Activated CD4-positive, alpha-beta T cell treated with anti-CD3 and anti-CD28 coated beads, Interleukin-2, Interleukin-4, amounts not matched to agents 100 ng/mL and 50 ng/mL, durations not matched to agents 16 hours and 8 hours (primary cell): ENCODE results near the gene TRIM28.
A peak's percentile ranks its signal among the peaks of the same experiment; 100 is the strongest.
"Not testable (repeated sequence)": the region's sequence is repeated elsewhere in the genome, so short reads cannot be mapped to it uniquely, and the experiment has no call there.

ENCODE experiments used
- DNase-seq: peaks from one replicate; pipeline ENCODE4 v3.0.0-alpha.2; 2020; ENCODE audit warnings: low spot score

TRIM28 gene

DNA sequence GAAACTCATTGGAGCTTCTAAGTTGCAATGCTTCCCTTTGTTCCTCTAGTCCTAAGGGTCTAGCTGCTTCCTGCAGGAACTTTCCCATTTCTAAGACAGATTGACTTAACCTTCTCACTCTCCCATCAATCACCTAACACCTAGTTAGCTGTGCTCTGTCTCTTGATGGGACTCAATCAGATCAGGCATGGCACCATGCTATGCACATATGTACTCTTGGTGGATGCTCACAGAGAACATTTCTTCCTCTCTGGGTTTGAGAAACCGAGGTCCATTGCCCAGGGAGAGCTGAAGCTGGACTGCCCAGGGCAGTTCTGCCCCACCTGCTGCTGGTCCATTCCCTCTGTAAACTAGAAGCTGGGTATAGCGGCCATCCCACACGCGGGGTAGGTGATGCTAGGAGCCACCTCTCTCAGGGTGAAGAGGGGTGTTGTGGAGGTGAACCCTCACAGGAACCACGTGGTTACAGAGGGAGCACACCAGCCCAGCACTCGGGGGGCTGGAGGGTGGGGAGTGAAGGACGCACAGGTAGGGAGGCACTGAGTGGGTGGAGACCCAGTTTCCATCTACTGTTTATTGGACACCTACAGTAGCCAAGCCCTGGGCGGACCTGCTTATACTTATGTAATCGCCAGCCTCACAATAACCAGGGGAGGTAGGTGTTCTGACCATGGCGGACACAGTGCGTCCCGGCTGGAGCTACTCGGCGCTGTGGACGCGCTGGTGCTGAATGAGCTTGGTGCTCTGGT lies 17.7 kb downstream of the TRIM28 start:
- DNase-seq, result no peak

DNA sequence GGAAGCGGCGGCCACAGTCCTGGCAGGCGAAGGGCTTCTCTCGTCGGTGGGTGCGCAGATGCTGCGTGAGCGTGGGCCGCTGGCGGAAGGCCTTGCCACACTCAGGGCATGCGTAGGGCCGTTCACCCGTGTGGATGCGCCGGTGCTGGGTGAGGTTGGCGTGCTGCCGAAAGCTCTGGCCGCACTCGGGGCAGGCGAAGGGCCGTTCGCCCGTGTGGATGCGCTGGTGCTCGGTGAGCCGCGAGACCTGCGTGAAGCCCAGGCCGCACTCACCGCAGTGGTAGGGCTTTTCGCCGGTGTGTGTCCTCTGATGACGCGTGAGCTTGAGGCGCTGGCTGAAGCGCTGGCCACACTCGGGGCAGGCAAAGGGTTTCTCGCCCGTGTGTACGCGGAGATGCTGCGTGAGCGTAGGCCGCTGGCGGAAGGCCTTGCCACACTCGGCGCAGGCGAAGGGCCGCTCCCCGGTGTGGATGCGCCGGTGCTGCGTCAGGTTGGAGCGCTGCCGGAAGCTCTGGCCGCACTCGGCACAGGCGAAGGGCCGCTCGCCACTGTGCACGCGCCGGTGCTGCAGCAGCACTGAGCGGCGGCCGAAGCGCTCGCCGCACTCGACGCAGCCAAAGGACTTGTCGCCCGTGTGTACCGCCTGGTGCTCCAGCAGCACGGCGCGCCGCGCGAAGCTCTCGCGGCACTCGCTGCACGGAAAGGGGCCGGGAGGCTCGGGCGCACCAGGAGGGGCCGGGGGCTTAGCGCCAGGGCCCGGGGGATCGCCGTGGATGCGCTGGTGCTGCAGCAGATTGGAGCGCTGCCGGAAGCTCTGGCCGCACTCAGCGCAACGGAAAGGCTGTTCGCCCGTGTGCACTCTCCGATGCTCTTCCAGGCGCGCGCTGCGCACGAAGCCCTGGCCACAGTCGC lies 18.5 kb downstream of the TRIM28 start:
- DNase-seq, result peak; percentile 51

DNA sequence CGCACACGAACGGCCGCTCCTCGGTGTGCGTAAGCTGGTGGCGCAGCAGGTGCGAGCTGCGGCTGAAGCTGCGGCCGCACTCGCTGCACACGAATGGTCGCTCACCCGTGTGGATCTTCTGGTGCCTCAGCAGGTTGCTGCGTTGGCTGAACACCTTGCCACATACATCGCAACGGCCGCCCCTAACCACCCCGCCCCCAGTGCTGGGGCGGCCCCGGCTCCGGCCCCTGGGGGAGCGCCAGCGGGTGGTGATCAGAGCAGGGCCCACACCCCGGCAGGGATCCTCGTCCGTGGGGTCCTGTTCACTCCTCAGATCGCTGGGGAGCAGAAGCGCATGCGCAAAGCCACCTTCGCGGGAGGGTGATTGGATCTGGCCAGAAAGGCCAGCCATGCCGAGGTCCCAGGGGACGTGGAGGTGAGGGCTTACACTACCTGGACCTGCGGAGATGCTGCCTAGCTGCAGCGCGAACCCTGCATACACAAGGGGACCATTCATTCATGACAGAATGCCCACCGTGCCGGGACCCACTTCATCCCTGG lies 19.2 kb downstream of the TRIM28 start:
- no peak for DNase-seq

DNA sequence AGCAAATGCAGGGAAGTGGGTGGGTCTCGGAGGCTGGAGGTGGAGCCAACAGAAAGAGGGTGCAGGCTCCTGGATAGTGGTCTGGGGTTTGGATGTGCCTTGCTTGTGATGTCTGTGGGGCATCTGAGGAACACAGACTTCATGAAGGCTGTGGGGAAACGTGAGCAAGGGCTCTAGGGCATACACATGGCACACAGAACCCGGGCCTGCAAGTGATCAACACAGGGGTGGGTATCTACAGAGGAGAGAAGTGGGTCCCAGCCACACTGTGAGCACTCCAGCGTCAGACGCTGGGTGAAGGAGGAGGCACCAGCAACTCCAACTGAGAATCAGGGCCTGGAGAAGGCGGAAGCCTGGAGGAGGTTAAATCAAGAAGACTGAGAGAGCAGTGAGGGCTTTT lies 20.0 kb downstream of the TRIM28 start:
- no peak for DNase-seq

DNA sequence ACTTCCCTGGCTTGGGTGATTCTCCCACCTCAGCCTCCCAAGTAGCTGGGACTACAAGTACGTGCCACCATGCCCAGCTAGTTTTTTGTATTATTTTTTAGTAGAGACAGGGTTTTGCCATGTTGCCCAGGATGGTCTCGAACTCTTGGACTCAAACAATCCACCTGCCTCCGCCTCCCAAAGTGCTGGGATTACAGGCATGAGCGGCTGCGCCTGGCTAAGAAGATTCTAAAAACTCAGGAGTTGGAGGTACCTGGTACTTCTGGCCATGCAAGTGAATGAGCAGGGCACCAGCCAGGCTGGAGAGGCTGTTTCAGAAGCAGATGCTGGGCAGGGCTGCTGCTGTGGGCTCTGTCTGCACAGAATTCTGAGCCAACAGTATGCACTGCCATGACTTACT lies 23.1 kb downstream of the TRIM28 start:
- no peak for DNase-seq

DNA sequence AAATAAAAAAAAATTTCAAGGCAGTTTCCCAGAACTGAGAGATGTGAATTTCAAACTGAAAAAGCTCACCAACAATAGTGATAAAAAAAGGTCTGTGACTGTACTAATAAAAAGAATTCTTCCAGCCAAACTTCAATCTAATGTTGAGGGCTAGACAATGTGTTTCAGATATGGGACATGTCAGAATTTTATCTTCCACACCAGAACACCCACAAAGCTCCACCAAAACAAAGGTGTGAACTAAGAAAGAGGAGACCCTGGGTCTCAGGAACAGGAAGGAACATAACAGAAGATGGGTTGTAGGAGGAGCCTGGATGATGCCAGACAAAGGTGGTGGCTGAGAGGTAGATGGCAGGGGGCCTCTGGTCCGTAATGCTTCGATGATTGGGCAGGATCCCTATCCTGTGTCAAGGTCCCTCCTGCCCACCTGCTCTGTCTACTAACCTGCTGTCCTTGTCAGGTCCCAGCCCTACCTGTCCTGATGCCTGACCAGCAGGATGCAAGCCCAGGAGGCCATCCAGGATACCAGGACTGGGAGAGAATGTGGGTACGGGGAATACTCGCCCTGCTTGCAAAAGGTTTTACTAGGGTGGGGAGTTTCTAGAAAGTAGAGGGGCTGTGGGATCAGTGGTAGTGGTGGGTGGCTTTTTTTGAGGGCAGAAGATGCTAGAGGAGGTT lies 24.7 kb downstream of the TRIM28 start:
- no peak for DNase-seq

DNA sequence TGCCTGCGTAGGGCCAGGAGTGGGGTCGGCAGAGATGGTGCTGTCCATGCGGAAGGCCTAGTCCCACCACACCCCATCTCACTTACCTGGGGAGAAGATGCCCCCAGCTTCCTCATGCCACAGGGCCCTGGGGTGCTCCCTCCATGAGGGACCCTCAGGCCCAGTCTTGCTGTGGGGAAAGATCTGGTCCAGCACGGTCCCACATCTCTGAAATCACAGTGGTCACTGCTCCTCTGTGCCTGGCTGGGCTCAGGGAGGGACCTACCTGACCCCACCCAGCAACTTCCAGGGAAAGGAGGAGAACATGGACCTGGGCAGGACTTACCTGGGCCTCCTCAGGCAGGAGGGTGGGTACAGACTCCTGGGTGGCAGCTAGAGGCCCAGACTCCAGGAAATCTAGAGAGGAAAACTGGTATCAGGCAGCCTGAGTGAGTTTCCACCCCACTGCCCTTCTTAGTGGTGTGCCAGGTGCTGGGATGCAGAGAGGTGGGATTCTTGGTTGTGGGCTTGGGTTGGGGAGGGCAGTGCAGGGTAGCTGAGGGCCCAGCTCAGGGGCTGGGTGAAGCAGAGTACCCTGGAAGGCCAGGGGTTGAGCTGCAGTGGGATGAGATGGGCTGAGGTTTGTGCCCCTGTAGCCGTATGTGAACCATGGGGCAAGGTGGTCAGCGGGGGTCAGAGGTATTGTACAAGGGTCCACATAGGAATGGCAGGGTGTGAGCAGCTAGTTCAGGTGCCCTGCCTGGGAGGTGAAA lies 25.5 kb downstream of the TRIM28 start:
- no peak for DNase-seq

DNA sequence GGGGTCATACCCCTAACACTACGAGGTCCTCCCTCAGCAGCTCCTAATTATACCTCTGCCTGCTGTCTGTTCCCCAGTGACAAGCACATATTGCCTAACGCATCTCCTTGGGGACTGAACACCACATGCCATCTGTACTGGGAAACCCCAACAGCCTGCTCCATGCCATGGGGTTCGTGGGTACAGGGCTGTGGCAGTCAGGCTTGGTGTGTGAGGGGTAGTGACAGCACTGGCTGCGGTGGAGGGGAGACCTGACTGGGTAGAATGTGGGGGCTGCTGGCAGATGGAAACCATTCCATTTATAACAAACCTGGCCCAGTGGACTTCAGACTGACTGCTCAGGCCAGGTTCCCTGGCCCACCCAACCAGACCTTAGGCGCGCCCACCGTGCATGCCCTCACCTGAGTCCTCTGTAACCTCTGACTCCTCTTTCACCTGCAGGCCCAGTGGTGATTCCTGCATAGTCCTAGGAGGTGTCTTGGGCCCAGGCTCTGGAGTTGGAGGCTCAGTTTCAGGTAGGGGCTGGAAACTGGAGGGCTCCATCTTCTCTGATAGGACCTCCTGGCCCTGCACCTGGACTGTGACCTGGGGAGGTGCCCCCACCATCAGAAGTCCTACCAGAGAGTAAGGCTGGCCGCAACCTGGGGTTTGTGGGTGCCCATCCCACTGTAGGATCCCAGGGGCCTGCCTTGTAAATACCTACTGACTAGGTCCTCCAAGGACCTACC lies 26.2 kb downstream of the TRIM28 start:
- no peak for DNase-seq

DNA sequence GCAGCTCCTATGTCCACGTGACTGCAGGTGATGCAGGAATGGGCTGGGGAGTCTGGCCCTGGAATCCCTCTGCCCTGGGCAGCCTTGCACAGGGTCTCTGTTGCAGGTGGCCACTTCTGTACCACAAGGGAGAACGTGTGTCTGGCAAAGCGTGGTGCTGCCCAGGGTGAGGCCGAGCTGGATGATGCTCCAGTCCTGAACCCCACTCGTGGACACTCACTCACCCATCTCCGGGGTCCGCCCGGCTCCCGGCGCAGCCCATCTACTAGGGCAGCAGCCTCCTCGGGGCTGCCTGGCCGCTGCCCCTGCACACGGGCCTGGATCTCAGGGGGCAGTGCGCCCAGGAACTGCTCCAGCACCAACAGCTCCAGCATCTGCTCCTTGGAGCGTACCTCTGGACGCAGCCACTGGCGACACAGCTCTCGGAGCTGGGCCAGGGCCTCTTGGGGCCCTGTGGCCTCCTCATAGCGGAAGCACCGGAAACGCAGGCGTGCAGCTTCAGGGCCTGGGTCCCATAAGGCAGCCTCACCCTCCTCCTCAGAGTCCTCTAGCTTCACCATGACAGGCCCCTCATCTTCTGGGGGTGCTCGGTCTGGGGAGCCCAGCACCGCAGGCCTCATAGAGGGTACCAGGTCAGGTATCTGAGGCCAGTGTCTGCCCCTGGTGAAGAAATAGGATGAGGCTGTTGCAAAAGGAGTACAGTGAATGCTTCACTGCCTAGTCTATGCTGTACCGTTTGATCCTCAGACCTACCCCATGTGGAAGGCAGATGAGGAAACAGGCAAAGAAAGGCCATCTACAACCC lies 27.1 kb downstream of the TRIM28 start:
- DNase-seq, result no peak

DNA sequence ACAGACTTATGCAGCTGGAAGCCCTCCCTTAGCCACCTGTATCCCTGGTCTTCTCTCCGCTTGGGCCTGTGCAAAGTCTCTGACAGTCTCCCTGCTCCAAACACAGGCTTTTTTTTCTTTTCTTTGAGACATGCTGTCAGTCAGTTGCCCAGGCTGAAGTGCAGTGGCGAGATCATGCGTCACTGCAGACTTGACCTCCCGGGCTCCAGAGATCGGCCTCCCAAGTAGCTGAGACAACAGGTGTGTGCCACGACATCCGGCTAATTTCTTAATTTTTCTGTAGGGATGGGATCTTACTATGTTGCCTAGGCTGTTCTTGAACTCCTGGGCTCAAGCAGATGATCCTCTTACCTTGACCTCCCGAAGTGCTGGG lies 27.7 kb downstream of the TRIM28 start:
- DNase-seq, result no peak

DNA sequence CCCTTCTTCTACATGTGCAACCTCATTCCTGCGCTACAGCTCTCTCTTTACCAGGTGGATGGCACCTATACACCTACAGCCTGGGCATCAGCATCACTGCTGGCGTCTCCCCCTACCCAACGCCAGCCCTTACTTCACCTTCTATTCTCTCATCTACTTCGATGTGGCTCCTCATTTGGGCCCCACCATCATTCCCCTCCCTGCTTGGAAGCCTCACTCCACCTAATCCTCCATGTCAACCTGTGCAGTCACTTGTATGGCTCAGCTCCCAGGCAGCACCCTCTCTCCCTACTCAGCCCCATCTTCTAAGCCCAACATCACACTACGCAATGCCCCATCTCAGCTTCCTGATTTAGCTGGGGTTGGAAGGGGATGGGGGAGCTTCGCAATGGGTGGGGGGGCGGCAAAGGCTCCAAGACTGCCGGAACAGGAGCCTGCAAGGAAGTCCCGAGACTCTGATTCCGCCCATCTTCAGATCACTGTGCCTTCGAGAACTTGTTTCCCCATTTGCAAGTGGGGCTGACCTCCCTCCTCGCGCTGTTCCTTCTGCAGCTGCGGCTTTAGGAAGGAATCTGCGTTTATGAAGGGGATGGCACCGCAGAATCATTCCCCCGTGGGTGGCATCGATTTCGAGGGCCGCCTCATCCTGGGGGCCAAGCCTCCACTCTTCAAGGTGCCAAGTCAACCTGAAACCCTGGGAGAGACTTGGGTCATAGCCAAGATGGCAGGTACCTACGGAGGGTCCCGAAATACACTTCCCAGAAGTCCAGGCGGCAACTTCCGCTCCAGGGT lies 28.4 kb downstream of the TRIM28 start:
- DNase-seq, result no peak

DNA sequence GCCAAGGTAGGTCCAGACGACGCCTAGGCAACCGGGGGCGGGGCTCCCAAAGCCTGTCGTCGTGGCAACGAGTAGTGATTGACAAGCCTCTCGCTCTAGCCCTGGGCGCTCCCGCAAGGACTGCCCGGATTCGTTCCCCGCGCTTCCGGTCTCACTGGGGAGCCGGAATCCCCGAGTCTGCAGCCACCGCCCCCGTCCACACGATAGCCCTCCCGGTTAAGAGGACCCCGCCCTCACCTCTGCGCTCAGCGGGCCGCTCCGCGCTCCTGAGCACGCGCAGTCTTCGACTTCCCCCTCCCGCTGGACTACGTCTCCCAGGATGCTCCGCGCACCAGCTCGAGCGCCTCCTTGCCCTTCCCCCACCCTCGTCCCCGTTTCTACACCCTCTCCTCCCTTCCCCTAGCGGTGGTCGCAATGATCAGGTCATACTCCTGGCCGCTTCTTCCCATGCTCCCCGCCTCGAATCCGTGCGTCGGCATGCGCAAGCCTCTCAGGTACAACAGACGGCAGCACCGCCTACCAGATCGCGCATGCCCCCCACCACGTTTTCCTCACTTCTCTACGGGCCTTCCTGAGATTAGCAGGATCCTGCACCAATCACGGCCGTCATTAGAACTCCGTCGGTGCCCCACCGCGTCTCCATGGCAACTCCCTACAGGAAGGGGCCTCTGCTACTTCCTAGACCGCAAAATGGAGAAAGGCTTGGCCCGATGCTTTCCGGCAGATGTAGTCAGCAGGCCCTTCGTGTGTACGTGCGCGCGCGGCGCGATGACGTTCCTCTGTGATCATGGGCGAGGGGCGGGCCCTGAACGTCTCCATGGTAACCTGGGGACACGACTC lies 29.2 kb downstream of the TRIM28 start, which contains the start of gene MZF1:
Gene MZF1 (minus strand): TSS at position 518 of the 840 bp plus-strand sequence. CDS start 1,946 bp downstream, outside the sequence.
- DNase-seq, result peak; percentile 100

DNA sequence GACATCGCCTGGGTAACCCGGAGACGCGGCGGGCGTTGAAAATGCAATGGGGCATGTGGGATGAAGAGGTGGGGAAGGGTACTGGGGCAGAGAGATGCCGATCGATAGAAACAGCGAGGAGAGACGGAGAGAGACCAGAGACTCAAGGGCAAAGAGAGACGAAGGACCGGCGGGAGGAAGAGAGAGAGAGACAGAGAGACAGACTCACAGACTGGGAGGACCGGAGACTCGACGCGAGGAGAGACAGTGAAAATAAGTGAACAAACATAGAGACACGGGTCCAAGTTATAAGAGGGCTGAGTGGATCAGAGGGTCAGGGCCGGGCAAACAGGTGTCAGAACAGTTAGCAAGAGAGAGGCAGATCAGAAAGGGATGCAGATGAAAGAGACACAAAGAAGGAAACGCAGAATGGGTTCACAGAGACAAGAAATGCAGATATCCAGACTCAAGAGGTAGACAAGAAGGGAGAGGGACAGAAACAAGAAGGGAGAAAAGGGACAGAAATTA lies 29.8 kb downstream of the TRIM28 start:
- DNase-seq, result no peak

DNA sequence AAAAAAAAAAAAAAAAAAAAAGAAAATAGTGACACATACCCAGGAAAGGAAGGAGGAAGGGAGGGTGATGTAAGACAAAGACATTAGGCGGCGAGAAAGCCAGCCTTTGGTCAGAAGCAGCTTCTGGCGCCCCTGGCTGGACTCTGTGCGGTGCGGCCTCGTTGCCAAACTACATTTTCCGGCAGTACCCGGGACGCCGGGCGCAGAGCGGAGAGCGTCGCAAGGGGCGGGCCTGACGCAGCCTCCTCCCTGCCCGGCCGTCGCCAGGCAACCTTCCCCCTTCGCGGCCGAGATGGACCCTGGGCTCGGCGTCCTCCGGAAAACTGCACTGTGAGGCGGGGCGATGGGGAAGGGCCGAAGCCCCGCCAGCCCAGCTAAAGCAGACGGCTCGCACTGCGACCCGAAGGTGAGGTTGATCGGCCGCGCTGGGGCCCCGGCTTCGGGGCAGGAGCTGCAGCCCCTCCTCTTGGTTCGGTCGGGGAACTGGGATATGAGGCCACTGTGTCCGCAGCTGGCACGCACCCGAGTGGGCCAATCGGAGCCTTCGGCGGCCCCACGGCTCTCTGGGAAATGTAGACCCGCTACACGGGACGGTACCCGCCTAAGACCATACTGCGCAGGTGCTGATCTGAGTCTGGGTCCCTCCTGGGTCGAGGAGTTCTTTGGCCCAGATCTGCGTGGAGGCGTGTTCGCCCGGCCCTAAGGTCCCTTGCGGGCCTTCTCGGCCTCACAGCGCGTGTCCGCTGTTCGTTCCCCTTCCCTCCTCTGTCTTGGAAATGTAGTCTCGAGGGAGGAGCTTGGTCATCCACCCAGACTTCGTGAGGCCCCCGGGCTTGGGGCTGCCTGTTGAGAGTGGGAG lies 31.5 kb downstream of the TRIM28 start:
- peak; percentile 90 for DNase-seq

DNA sequence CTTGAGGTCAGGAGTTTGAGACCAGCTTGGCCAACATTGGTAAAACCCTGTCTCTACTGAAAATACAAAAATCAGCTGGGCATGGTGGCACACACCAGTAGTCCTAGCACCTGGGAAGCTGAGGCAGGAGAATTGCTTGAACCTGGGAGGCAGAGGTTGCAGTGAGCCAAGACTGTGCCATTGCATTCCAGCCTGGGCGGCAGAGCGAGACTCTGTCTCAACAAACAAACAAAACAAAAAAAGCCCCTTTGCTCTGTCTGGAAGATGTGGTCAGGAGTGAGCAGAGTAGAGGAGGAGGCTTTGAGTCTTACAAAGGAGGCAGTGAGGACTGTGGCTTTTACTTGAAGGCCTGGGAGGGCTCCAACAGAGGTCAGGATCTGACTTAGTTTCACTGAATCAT lies 33.7 kb downstream of the TRIM28 start:
- DNase-seq, result not testable (repeated sequence)

DNA sequence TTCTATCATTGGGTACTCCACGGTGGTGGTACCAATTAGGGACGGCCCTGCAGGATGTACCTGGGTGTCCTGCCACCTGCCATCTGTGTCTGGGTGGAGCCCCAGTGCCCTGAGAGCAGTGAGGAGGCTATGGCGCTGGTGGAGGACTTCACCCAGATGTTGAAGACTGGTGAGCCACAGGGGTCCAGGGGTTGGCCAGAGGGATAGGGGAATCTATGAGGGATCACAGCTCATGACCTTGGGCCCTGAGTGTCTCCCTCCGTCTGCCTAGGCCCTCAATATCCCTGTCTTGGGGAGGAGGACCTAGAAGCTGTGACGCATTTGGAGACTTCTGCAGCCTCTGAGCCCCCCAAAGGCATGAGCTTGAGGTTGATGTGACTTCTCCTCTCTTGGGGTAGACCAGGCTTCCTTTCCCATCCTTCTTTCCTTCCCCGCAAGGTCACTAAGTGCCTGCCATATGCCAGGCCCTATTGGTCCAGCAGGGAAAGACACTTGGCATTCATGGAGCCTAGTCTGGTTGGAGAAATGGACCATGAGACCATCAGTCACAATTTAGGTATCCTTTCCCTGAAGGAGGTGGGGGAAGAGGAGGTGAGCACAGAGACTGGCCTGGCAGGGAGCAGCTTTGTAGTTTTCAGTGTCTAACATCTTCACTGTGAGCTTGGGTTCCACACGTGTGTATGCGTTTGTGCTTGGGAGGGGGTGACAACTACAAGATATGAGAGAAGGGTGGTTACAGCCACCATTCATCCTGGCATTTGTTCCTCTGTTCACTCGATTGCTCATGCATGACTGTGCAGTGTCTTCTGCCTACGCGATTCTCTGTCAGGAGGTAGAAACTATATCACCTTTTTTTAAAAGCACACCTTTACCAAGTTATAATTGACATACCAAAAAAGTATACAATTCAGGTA lies 34.4 kb downstream of the TRIM28 start:
- no peak for DNase-seq
